Suprapubic skin (tissue), 4 donors: ENCODE data around the gene SCNN1B. TPM values are rescaled to one million over a fixed set of nuclear protein-coding genes. Genes with fewer than 3 reads are reported as not detected.

ENCODE experiments used
- DNase-seq, 2 donors: peaks; one replicate each; pipeline ENCODE4 v3.0.0-alpha.2; 2019; ENCODE audit warnings: low spot score in 2 of 2
- H3K27ac ChIP-seq: fragments of 200-600 bp; sonication (generic); one replicate; pipeline ENCODE4 v1.5.1; 2019
- H3K27me3 ChIP-seq: fragments of 200-600 bp; sonication (generic); one replicate; pipeline ENCODE4 v1.5.1; 2019
- H3K36me3 ChIP-seq: fragments of 200-600 bp; sonication (generic); one replicate; pipeline ENCODE4 v1.5.1; 2019
- H3K4me1 ChIP-seq: fragments of 200-600 bp; sonication (generic); one replicate; pipeline ENCODE4 v1.5.1; 2019
- H3K4me3 ChIP-seq: fragments of 200-600 bp; sonication (generic); one replicate; pipeline ENCODE4 v1.5.1; 2019; ENCODE audit warnings: mild to moderate bottlenecking
- H3K9me3 ChIP-seq: fragments of 200-600 bp; sonication (generic); one replicate; pipeline ENCODE4 v1.5.1; 2019
- EP300 ChIP-seq: sonication (generic); formaldehyde crosslinking; IDR thresholded peaks from one replicate; pipeline ENCODE4 v1.6.1; 2017; ENCODE audit warnings: antibody characterized with exemption
- POLR2A ChIP-seq, 2 donors: fragments of 450-650 bp; IDR thresholded peaks; one replicate each; pipeline ENCODE4 v1.6.1; 2017; ENCODE audit warnings: antibody characterized with exemption in 2 of 2, mild to moderate bottlenecking in 2 of 2, moderate library complexity in 2 of 2
- POLR2AphosphoS5 ChIP-seq, 3 donors: sonication (generic); formaldehyde crosslinking; IDR thresholded peaks; one replicate each; pipeline ENCODE4 v1.6.1; 2017; ENCODE audit warnings: antibody characterized with exemption in 3 of 3
- WGBS: methylation state at CpG from one replicate; pipeline ENCODE4 v1.1.5; 2018; 5-methylcytosine and 5-hydroxymethylcytosine counted together
- total RNA-seq, 4 donors: library from RNA; depleted of rRNA; stranded (reverse); fragments of >200 nt; gene quantifications; one replicate each; pipeline ENCODE4 v1.1.0, GENCODE V29; 2016
- TF ChIP-seq, protein P1 (sequence below), 2 donors: fragments of 200-600 bp in 1 of 2; fragments of 450-650 bp in 1 of 2; sonication (generic) in 1 of 2; IDR thresholded peaks; one replicate each; pipeline ENCODE4 v1.5.1; 2016 to 2019; ENCODE audit warnings: antibody characterized with exemption in 2 of 2, mild to moderate bottlenecking in 1 of 2, moderate library complexity in 1 of 2

SCNN1B gene
- total RNA-seq, 4 donors from 2014 or later, result 36.8 to 73.6 (median 64.1) TPM

DNA sequence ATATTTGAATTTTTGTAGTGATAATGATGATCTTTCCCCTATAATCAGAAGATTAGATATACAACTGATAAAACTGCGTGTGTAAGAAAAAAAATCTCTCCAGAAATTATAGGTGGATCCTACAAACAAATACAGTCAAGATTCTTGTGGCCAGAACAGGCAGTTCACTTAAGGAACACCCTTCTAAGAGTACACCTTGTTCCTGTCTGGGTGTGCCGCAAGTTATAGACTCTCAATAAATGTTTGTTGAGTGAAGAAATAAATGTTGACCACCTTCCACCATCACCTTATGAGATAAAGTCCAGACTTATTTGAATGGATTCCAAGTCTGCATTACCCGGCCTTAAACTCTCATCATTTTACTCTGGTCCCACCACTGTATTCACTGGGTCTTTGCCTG is 45.7 kb upstream of the SCNN1B start:
- Histone ChIP-seq H3K27ac (no peak overlapping the region), H3K4me3 (no peak overlapping the region), H3K27me3 (no peaks in the 10 kb centered on the region), H3K36me3 (no peaks in the 10 kb centered on the region), H3K9me3 (no peaks in the 10 kb centered on the region), H3K4me1 (peaks cover 16% of the 10 kb centered on the region)
- no peak for TF ChIP-seq POLR2AphosphoS5 (IDR thresholded peaks at IDR 0.05)
- no peak for TF ChIP-seq EP300
- TF ChIP-seq, protein P1, sequence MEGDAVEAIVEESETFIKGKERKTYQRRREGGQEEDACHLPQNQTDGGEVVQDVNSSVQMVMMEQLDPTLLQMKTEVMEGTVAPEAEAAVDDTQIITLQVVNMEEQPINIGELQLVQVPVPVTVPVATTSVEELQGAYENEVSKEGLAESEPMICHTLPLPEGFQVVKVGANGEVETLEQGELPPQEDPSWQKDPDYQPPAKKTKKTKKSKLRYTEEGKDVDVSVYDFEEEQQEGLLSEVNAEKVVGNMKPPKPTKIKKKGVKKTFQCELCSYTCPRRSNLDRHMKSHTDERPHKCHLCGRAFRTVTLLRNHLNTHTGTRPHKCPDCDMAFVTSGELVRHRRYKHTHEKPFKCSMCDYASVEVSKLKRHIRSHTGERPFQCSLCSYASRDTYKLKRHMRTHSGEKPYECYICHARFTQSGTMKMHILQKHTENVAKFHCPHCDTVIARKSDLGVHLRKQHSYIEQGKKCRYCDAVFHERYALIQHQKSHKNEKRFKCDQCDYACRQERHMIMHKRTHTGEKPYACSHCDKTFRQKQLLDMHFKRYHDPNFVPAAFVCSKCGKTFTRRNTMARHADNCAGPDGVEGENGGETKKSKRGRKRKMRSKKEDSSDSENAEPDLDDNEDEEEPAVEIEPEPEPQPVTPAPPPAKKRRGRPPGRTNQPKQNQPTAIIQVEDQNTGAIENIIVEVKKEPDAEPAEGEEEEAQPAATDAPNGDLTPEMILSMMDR (IDR thresholded peaks at IDR 0.05), result no peak
- TF ChIP-seq POLR2A (IDR thresholded peaks at IDR 0.05), result no peak
- WGBS, result 54% methylated on average over 3 of the region's 3 CpGs
- DNase-seq, result peak in 1 of 2 donors; percentile 2

DNA sequence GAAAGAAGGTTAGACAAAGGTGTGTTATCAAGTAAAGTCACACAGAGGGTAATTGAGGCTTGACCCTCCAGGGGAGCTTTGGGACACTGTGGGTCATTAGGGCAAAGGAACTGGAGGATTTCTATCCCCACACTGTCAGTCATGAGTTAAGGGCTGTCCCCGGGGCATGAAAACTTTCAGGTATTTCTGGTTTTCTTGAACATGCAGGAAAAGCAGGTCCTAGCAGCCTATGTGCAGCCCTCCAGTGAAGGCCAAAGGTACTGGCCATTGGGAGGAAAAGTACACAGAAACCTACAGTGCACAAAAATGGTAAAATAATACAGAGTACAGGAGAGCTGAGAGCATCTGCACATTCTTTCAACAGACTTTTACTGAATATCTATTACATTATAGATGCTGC is 44.4 kb upstream of the SCNN1B start:
- peak in 1 of 2 donors; percentile 18 for DNase-seq
- 71% methylated on average over 1 of the region's 1 CpG for WGBS

DNA sequence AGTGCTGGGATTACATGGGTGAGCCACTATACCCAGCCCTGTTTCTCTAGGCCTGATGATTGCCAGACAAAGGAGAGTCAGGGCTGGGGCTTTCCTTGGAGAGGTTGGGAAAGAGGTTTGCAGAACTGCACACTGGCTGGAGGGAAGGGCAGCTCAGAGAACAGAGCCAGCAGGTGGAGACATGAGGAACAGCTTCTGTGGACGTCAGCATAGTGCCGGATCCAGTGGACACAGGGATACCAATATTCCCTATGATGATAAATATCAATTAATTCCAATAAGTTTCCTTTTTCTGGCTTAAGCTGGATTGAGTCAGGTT is 43.2 kb upstream of the SCNN1B start:
- no peak for DNase-seq

More for the DNA sequence above, 44.4 kb upstream of the SCNN1B start:
- H3K27me3 ChIP-seq, result no peaks in the 10 kb centered on the region
- H3K9me3 ChIP-seq, result no peaks in the 10 kb centered on the region
- TF ChIP-seq, protein P1 (IDR thresholded peaks at IDR 0.05), result no peak
- TF ChIP-seq POLR2A (IDR thresholded peaks at IDR 0.05) (no peak), EP300 (no peak), POLR2AphosphoS5 (IDR thresholded peaks at IDR 0.05) (no peak)
- H3K27ac ChIP-seq, result peak overlapping the region; percentile 71
- H3K4me3 ChIP-seq, result no peak overlapping the region
- peaks cover 16% of the 10 kb centered on the region for H3K4me1 ChIP-seq
- no peaks in the 10 kb centered on the region for H3K36me3 ChIP-seq

DNA sequence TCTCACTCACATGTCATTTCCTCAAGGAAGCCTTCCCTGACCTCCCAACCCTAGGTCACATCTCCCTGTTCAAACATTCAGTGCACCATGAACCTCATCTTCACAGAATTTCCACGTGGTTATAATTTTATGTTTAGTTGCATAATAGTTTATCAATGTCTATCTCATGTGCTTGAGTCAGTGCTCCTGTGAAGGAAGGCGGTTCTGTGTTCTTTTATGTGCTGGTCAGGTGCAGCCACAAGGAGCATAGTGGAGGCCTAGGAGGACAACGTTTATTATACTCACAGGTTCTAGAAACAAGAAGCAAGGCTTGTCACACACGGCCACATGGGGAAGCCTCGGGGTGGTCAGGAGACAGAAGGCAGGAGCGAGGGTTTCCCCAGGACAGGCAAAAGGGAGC is 34.5 kb upstream of the SCNN1B start:
- Histone ChIP-seq H3K36me3 (no peaks in the 10 kb centered on the region), H3K4me1 (no peaks in the 10 kb centered on the region), H3K4me3 (no peak overlapping the region), H3K9me3 (no peaks in the 10 kb centered on the region), H3K27ac (no peak overlapping the region), H3K27me3 (no peaks in the 10 kb centered on the region)
- 59% methylated on average over 6 of the region's 6 CpGs for WGBS
- TF ChIP-seq, protein P1 (IDR thresholded peaks at IDR 0.05), result no peak
- TF ChIP-seq POLR2AphosphoS5 (IDR thresholded peaks at IDR 0.05), result no peak
- TF ChIP-seq EP300, result no peak
- no peak for DNase-seq

More for the DNA sequence above, 43.2 kb upstream of the SCNN1B start:
- Histone ChIP-seq H3K36me3 (no peaks in the 10 kb centered on the region), H3K4me3 (no peak overlapping the region), H3K27ac (peak overlapping the region; percentile 71), H3K27me3 (no peaks in the 10 kb centered on the region), H3K4me1 (peaks cover 16% of the 10 kb centered on the region), H3K9me3 (no peaks in the 10 kb centered on the region)
- TF ChIP-seq POLR2AphosphoS5 (IDR thresholded peaks at IDR 0.05) (no peak), EP300 (no peak), POLR2A (IDR thresholded peaks at IDR 0.05) (no peak)
- TF ChIP-seq, protein P1 (IDR thresholded peaks at IDR 0.05), result no peak
- WGBS, result 67% methylated on average over 2 of the region's 2 CpGs

DNA sequence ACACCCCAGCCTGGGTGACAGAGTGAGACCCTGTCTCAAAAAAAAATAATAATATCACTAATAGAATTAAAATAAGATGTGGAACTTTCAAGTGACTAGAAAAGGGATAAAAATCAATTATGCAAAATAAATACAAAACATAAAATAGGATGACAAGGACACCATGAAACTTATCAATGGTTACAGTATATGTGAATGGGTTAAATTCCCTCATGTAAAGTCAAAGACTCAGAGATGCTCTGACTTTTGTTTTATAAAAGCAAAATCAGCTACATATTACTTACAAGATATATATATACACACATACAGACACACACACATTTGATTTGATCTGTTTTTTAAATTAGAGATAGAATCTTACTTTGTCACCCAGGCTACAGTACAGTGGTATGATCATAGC is 33.5 kb upstream of the SCNN1B start:
- H3K27me3 ChIP-seq, result no peaks in the 10 kb centered on the region
- no peaks in the 10 kb centered on the region for H3K9me3 ChIP-seq
- H3K36me3 ChIP-seq, result no peaks in the 10 kb centered on the region
- no peak for TF ChIP-seq POLR2AphosphoS5 (IDR thresholded peaks at IDR 0.05)
- TF ChIP-seq POLR2A (IDR thresholded peaks at IDR 0.05), result no peak
- TF ChIP-seq EP300, result no peak
- TF ChIP-seq, protein P1 (IDR thresholded peaks at IDR 0.05), result no peak
- no peak for DNase-seq
- no peak overlapping the region for H3K4me3 ChIP-seq
- H3K4me1 ChIP-seq, result no peaks in the 10 kb centered on the region
- no peak overlapping the region for H3K27ac ChIP-seq
